Stimulated activated CD4-positive, alpha-beta T cell treated with anti-CD3 and anti-CD28 coated beads, Interleukin-1b, Interleukin-23, amount 100 ng/mL, for 24 hours (primary cell): ENCODE data around the gene SHISA6.

ENCODE experiments used
- DNase-seq, 4 experiments: peaks; one replicate each; pipeline ENCODE4 v3.0.0-alpha.2; 2020; ENCODE audit warnings: low read depth in 4 of 4, low spot score in 1 of 4

The SHISA6 gene

GRCh38 chr17:11441004-11441403, 200.0 kb downstream of the SHISA6 start:
- no peak for DNase-seq

- no peak for DNase-seq
Observed at GRCh38 chr17:11446316-11446715, 205.3 kb downstream of the SHISA6 start.

- no peak for DNase-seq
Observed at GRCh38 chr17:11454096-11454495, 213.1 kb downstream of the SHISA6 start.

- DNase-seq: no peak
Observed at GRCh38 chr17:11458279-11458678, 217.3 kb downstream of the SHISA6 start.

GRCh38 chr17:11459861-11460331, 218.9 kb downstream of the SHISA6 start:
- no peak for DNase-seq

- DNase-seq: no peak
Observed at GRCh38 chr17:11461993-11462548, 221.1 kb downstream of the SHISA6 start.

GRCh38 chr17:11467639-11468038, 226.6 kb downstream of the SHISA6 start:
- no peak for DNase-seq

GRCh38 chr17:11485336-11486100, 244.5 kb downstream of the SHISA6 start:
- no peak for DNase-seq

GRCh38 chr17:11486101-11486867, 245.3 kb downstream of the SHISA6 start:
- DNase-seq: no peak

GRCh38 chr17:11486868-11487310, 245.9 kb downstream of the SHISA6 start:
- DNase-seq: no peak

- DNase-seq: no peak
Observed at GRCh38 chr17:11487469-11487868, 246.5 kb downstream of the SHISA6 start.

- DNase-seq: no peak
Observed at GRCh38 chr17:11488407-11488806, 247.4 kb downstream of the SHISA6 start.

- DNase-seq: no peak
Observed at GRCh38 chr17:11490171-11490755, 249.2 kb downstream of the SHISA6 start.

GRCh38 chr17:11492511-11492910, 251.5 kb downstream of the SHISA6 start:
- no peak for DNase-seq

- DNase-seq: no peak
Observed at GRCh38 chr17:11493936-11494335, 252.9 kb downstream of the SHISA6 start.

- no peak for DNase-seq
Observed at GRCh38 chr17:11495613-11496012, 254.6 kb downstream of the SHISA6 start.

- DNase-seq: no peak
Observed at GRCh38 chr17:11499881-11500280, 258.9 kb downstream of the SHISA6 start.

- DNase-seq: no peak
Observed at GRCh38 chr17:11503308-11504035, 262.5 kb downstream of the SHISA6 start.

GRCh38 chr17:11506635-11507034, 265.6 kb downstream of the SHISA6 start:
- DNase-seq: no peak

- DNase-seq: no peak
Observed at GRCh38 chr17:11511696-11512095, 270.7 kb downstream of the SHISA6 start.

GRCh38 chr17:11514565-11514964, 273.6 kb downstream of the SHISA6 start:
- no peak for DNase-seq
